H1 (cell line): Measurements from ENCODE around the gene MANSC1. TPM values are rescaled to one million over a fixed set of nuclear protein-coding genes. Genes with fewer than 3 reads are reported as not detected.

Source experiments
- CTCF ChIA-PET: fragments of 300-600 bp; sonication (Branson Sonifier 250); formaldehyde crosslinking; loops from one replicate; lab custom pipeline; 2021; ENCODE audit not compliant: partially characterized antibody; lab: Charles Lee
- POLR2A ChIA-PET: fragments of 300-600 bp; sonication (Branson Sonifier 250); formaldehyde crosslinking; loops from one replicate; lab custom pipeline; 2021; ENCODE audit warnings: inconsistent platforms; ENCODE audit not compliant: partially characterized antibody; lab: Charles Lee
- DNase-seq, 2 experiments: peaks; one replicate each; pipeline versions ENCODE4 v3.0.0 to v3.0.0-alpha.2; 2010 to 2022; ENCODE audit warnings: low spot score in 2 of 2, low read depth in 1 of 2, mixed read lengths in 1 of 2
- FAIRE-seq: peaks from 2 replicates; lab custom pipeline; 2011; peaks lifted over from hg19 to GRCh38; lab: Jason Lieb, UNC
- H2AFZ ChIP-seq: 2 replicates; pipeline ENCODE4 v1.8.1; 2012; ENCODE audit warnings: low read length, inconsistent platforms
- H2AK5ac ChIP-seq: 2 replicates; pipeline ENCODE4 v1.6.1; 2013; ENCODE audit warnings: low read depth, low read length
- H2BK120ac ChIP-seq: replicated peaks from 2 replicates; pipeline ENCODE3; 2013; ENCODE audit warnings: low read depth, low read length, inconsistent platforms
- H2BK12ac ChIP-seq: 2 replicates; pipeline ENCODE4 v1.6.1; 2013; ENCODE audit warnings: low read depth, low read length
- H2BK15ac ChIP-seq: 2 replicates; pipeline ENCODE4 v1.6.1; 2013; ENCODE audit warnings: low read length
- H2BK20ac ChIP-seq: 2 replicates; pipeline ENCODE4 v1.6.1; 2013; ENCODE audit warnings: low read length
- H2BK5ac ChIP-seq: 2 replicates; pipeline ENCODE4 v1.6.1; 2013; ENCODE audit warnings: low read depth, low read length
- H3K14ac ChIP-seq: 2 replicates; pipeline ENCODE4 v1.6.1; 2013; ENCODE audit warnings: inconsistent platforms; ENCODE audit not compliant: insufficient read length
- H3K18ac ChIP-seq: 2 replicates; pipeline ENCODE4 v1.6.1; 2013; ENCODE audit warnings: low read length; ENCODE audit errors: extremely low read depth
- H3K23ac ChIP-seq: 2 replicates; pipeline ENCODE4 v1.6.1; 2013; ENCODE audit warnings: inconsistent platforms; ENCODE audit not compliant: insufficient read length
- H3K23me2 ChIP-seq: 2 replicates; pipeline ENCODE4 v1.6.1; 2013; ENCODE audit warnings: low read depth, low read length
- H3K27ac ChIP-seq: 2 replicates; pipeline ENCODE4 v1.6.1; 2011; ENCODE audit warnings: low read depth, low read length, inconsistent platforms
- H3K27me3 ChIP-seq, 4 experiments: replicated peaks in 1 of 4; 1 replicate in 1 of 4; 2 replicates in 3 of 4; pipeline versions ENCODE4 v1.6.1 to v1.8.1; 2011 to 2013; ENCODE audit warnings: low read length in 3 of 4, mild to moderate bottlenecking in 3 of 4, inconsistent platforms in 2 of 4, mixed read lengths in 2 of 4, moderate library complexity in 1 of 4; ENCODE audit not compliant: control insufficient read depth in 3 of 4, insufficient read depth in 3 of 4; ENCODE audit errors: extremely low read depth in 1 of 4
- H3K36me3 ChIP-seq, 4 experiments: 2 replicates each; pipeline versions ENCODE4 v1.6.1 to v1.8.1; 2011 to 2013; ENCODE audit warnings: mild to moderate bottlenecking in 4 of 4, low read length in 3 of 4, moderate library complexity in 2 of 4, control low read depth in 1 of 4, inconsistent platforms in 1 of 4; ENCODE audit not compliant: insufficient read depth in 4 of 4, control insufficient read depth in 2 of 4
- H3K4ac ChIP-seq: replicated peaks from 2 replicates; pipeline ENCODE3; 2013; ENCODE audit warnings: low read length, low read depth, mixed read lengths, inconsistent platforms; ENCODE audit not compliant: insufficient read length
- H3K4me1 ChIP-seq, 4 experiments: replicated peaks in 1 of 4; 1 replicate in 1 of 4; 2 replicates in 3 of 4; pipeline versions ENCODE4 v1.6.1 to v1.8.1; 2011 to 2013; ENCODE audit warnings: low read length in 3 of 4, inconsistent platforms in 2 of 4, mixed read lengths in 1 of 4; ENCODE audit not compliant: insufficient read depth in 4 of 4, control insufficient read depth in 3 of 4
- H3K4me2 ChIP-seq, 2 experiments: 2 replicates each; pipeline versions ENCODE4 v1.6.1 to v1.8.1; 2011 to 2013; ENCODE audit warnings: low read depth in 2 of 2, low read length in 2 of 2, control low read depth in 1 of 2, inconsistent platforms in 1 of 2, mild to moderate bottlenecking in 1 of 2; ENCODE audit not compliant: insufficient read depth in 1 of 2
- H3K4me3 ChIP-seq, 4 experiments: fragments of 200-600, 300-600 bp in 1 of 4; sonication (generic), shearing (Covaris generic), sonication (Bioruptor Twin) in 1 of 4; 2 replicates each; pipeline versions ENCODE4 v1.5.1 to v1.8.1; 2011 to 2016; ENCODE audit warnings: low read length in 4 of 4, low read depth in 3 of 4, control low read depth in 2 of 4, inconsistent platforms in 2 of 4, mild to moderate bottlenecking in 2 of 4, mixed read lengths in 1 of 4, moderate library complexity in 1 of 4; ENCODE audit not compliant: insufficient read depth in 2 of 4; ENCODE audit errors: extremely low read depth in 1 of 4
- H3K56ac ChIP-seq: replicated peaks from 2 replicates; pipeline ENCODE3; 2013; ENCODE audit warnings: low read depth, mild to moderate bottlenecking, mixed read lengths, low read length, inconsistent platforms; ENCODE audit not compliant: insufficient read length
- H3K79me1 ChIP-seq: 2 replicates; pipeline ENCODE4 v1.6.1; 2013; ENCODE audit warnings: low read depth, low read length, control low read depth
- H3K79me2 ChIP-seq, 2 experiments: 2 replicates each; pipeline versions ENCODE4 v1.6.1 to v1.8.1; 2012 to 2013; ENCODE audit warnings: low read length in 2 of 2, mild to moderate bottlenecking in 2 of 2, inconsistent platforms in 1 of 2; ENCODE audit not compliant: insufficient read depth in 2 of 2, control insufficient read depth in 1 of 2
- H3K9ac ChIP-seq, 4 experiments: replicated peaks in 1 of 4; 1 replicate in 1 of 4; 2 replicates in 3 of 4; pipeline versions ENCODE4 v1.6.1 to v1.8.1; 2011 to 2013; ENCODE audit warnings: low read depth in 3 of 4, low read length in 3 of 4, control low read depth in 2 of 4, mild to moderate bottlenecking in 2 of 4, moderate library complexity in 2 of 4, inconsistent platforms in 1 of 4; ENCODE audit errors: extremely low read depth in 1 of 4
- H3K9me3 ChIP-seq, 2 experiments: 2 replicates each; pipeline versions ENCODE4 v1.6.1 to v1.8.1; 2012 to 2013; ENCODE audit warnings: mild to moderate bottlenecking in 2 of 2, moderate library complexity in 2 of 2, control low read depth in 1 of 2, inconsistent platforms in 1 of 2, low read depth in 1 of 2, low read length in 1 of 2, mixed read lengths in 1 of 2; ENCODE audit not compliant: insufficient read depth in 2 of 2
- H4K20me1 ChIP-seq, 2 experiments: replicated peaks in 1 of 2; 2 replicates each; pipeline versions ENCODE3 to v1.8.1; 2011 to 2013; ENCODE audit warnings: inconsistent platforms in 2 of 2, low read length in 2 of 2, mild to moderate bottlenecking in 1 of 2; ENCODE audit not compliant: insufficient read depth in 2 of 2, control insufficient read depth in 1 of 2
- H4K5ac ChIP-seq: 2 replicates; pipeline ENCODE4 v1.6.1; 2013; ENCODE audit warnings: low read length, low read depth, mixed read lengths, inconsistent platforms; ENCODE audit not compliant: insufficient read length
- H4K8ac ChIP-seq: 2 replicates; pipeline ENCODE4 v1.8.0; 2013; ENCODE audit warnings: mild to moderate bottlenecking, moderate library complexity, low read length, inconsistent platforms; ENCODE audit not compliant: insufficient read depth; ENCODE audit errors: extremely low read depth
- H4K91ac ChIP-seq: replicated peaks from 2 replicates; pipeline ENCODE3; 2013; ENCODE audit warnings: low read length, mixed read lengths, inconsistent platforms; ENCODE audit not compliant: insufficient read length
- CBX8 ChIP-seq: fragments of 300-800, 300-1000 bp; sonication (generic); IDR thresholded peaks from 2 replicates; pipeline ENCODE4 v1.7.1; 2016; ENCODE audit warnings: low read depth, low read length, borderline replicate concordance
- CREB1 ChIP-seq: IDR thresholded peaks from 2 replicates; pipeline ENCODE4 v1.6.1; 2012; ENCODE audit warnings: inconsistent platforms
- NRF1 ChIP-seq: IDR thresholded peaks from 2 replicates; pipeline ENCODE4 v1.6.1; 2011; ENCODE audit warnings: mild to moderate bottlenecking, low read depth, low read length, improper control_type of control experiment
- SIN3A ChIP-seq, 2 experiments: IDR thresholded peaks in 1 of 2; conservative IDR thresholded peaks in 1 of 2; 2 replicates each; pipeline ENCODE4 v1.6.1; 2011 to 2012; ENCODE audit warnings: low read length in 2 of 2, improper control_type of control experiment in 1 of 2, low read depth in 1 of 2, mild to moderate bottlenecking in 1 of 2
- SP2 ChIP-seq: IDR thresholded peaks from 2 replicates; pipeline ENCODE4 v1.6.1; 2012; ENCODE audit warnings: mild to moderate bottlenecking, low read length, inconsistent platforms
- WGBS, 2 experiments: shearing (Covaris generic) in 1 of 2; methylation state at CpG; one replicate each; pipeline versions ENCODE4 v1.1.6 to v1.1.7; 2013 to 2015; ENCODE audit warnings: low lambda C conversion rate in 2 of 2, mixed read lengths in 2 of 2, inconsistent platforms in 1 of 2, low coverage in 1 of 2, missing lambda C conversion rate in 1 of 2; ENCODE audit not compliant: insufficient replicate concordance in 2 of 2, insufficient coverage in 1 of 2, insufficient read length in 1 of 2; ENCODE audit errors: extremely low coverage in 1 of 2, missing lambda C conversion rate in 1 of 2; 5-methylcytosine and 5-hydroxymethylcytosine counted together
- polyA plus RNA-seq, 7 experiments: library from polyadenylated mRNA; depleted of rRNA in 3 of 7; stranded (reverse) in 5 of 7; unstranded in 2 of 7; fragments of >200 nt in 5 of 7; fragments of 200-250 nt in 2 of 7; gene quantifications; 1 replicate in 5 of 7; 2 replicates in 1 of 7; 4 replicates in 1 of 7; pipeline versions ENCODE4 v1.2.1 to v1.2.3, GENCODE V29; 2011 to 2013; ENCODE audit warnings: missing spikeins in 2 of 7, mixed read lengths in 2 of 7
- total RNA-seq: library from RNA; stranded (reverse); fragmentation: NEBNext Ultra II Directional; extraction: Animal tissue kit (Norgen Biotek cat#: 25700); gene quantifications from 2 replicates; pipeline ENCODE4 v1.2.1, GENCODE V29; 2021

The MANSC1 gene
- total and polyA plus RNA-seq, 2 of the 8 experiments (the other 6 are each of a cell fraction or from before 2014, with no cell fraction given), result 2.0 to 8.9 TPM

GRCh38 chr12:12397184-12397583, 47.1 kb upstream of the MANSC1 start:
- Histone ChIP-seq H3K27ac (no peak overlapping the region), H3K4ac (no peak overlapping the region), H4K5ac (no peak overlapping the region), H3K18ac (no peak overlapping the region), H3K4me2 (no peak overlapping the region), H2BK120ac (no peak overlapping the region), H2BK20ac (no peak overlapping the region), H3K56ac (no peak overlapping the region), H3K9me3 (no peaks in the 10 kb centered on the region), H3K23ac (no peak overlapping the region), H4K20me1 (no peaks in the 10 kb centered on the region), H2BK15ac (no peak overlapping the region), H3K4me1 (peaks cover 5 to 15% (median 11%) of the 10 kb centered on the region in 4 experiments; a peak in 6 of 7 replicates), H4K91ac (no peak overlapping the region), H3K27me3 (no peaks in the 10 kb centered on the region), H4K8ac (no peak overlapping the region), H2BK5ac (no peak overlapping the region), H3K4me3 (no peak overlapping the region), H3K79me2 (no peaks in the 10 kb centered on the region; a peak in 1 of 4 replicates), H3K36me3 (no peaks in the 10 kb centered on the region), H3K9ac (no peak overlapping the region), H2AK5ac (no peak overlapping the region), H2AFZ (no peak overlapping the region), H3K23me2 (no peaks in the 10 kb centered on the region), H3K14ac (no peak overlapping the region), H2BK12ac (no peak overlapping the region), H3K79me1 (no peaks in the 10 kb centered on the region)
- no peak for TF ChIP-seq SIN3A (conservative IDR thresholded peaks at IDR 0.05 in 1 of 2, IDR thresholded peaks at IDR 0.05 in 1 of 2; ENCODE audit: low read depth in 1 of 2, low read length in 2 of 2)
- no peak for TF ChIP-seq CREB1
- TF ChIP-seq CBX8, result no peak
- no peak for TF ChIP-seq NRF1
- TF ChIP-seq SP2, result no peak
- DNase-seq, result no peak
- no peak for FAIRE-seq
- ChIA-PET CTCF (interaction anchor here (0.6 to 2.1 kb wide), 12 partner anchors 11 to 236 kb away, joined by 3 to 6 read pairs (median 4); no protein-coding TSS in a partner anchor), POLR2A (no interaction called here)
- 87% methylated on average over 5 of the region's 5 CpGs; no CpG with 5 or more reads in 1 of the 2 experiments for WGBS, 2 experiments
